ENCODE results near the gene HLA-DOA.

Gene HLA-DOA

DNA sequence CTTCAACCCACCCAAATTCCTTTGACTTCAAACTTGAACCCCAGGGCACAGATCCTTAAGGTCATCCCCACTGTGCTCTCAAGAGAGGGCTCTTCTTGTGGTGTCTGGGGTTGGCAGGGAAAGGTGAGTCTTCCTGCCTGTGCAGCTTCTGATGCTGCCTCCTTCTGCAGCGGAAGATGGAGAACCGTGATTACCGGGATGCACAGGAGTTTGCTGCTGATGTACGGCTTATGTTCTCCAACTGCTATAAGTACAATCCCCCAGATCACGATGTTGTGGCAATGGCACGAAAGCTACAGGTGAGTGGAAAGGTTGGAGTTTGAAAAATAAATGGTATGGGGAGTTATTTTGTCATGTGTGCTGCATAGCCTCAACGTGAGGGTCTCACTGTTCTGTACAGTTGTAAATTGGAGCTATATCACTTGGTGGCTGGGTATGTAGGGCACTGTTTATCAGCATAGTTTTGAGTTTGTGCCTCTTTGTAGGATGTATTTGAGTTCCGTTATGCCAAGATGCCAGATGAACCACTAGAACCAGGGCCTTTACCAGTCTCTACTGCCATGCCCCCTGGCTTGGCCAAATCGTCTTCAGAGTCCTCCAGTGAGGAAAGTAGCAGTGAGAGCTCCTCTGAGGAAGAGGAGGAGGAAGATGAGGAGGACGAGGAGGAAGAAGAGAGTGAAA lies 32.0 kb downstream of the HLA-DOA start:
- no peak for FAIRE-seq

DNA sequence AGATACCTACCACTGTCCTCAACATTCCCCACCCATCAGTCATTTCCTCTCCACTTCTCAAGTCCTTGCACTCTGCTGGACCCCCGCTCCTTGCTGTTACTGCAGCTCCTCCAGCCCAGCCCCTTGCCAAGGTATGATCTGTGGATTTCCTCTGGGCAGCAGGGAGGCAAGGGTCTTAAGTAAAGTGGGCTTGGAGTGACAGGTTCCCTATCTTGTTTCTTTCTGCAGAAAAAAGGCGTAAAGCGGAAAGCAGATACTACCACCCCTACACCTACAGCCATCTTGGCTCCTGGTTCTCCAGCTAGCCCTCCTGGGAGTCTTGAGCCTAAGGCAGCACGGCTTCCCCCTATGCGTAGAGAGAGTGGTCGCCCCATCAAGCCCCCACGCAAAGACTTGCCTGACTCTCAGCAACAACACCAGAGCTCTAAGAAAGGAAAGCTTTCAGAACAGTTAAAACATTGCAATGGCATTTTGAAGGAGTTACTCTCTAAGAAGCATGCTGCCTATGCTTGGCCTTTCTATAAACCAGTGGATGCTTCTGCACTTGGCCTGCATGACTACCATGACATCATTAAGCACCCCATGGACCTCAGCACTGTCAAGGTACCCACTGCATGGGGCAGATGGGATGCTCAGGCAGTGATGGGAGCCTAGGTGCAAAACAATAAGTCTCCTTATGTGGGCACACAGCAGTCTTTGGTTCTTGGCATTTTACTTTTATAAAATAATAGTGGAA lies 32.9 kb downstream of the HLA-DOA start:
- FAIRE-seq: no peak

DNA sequence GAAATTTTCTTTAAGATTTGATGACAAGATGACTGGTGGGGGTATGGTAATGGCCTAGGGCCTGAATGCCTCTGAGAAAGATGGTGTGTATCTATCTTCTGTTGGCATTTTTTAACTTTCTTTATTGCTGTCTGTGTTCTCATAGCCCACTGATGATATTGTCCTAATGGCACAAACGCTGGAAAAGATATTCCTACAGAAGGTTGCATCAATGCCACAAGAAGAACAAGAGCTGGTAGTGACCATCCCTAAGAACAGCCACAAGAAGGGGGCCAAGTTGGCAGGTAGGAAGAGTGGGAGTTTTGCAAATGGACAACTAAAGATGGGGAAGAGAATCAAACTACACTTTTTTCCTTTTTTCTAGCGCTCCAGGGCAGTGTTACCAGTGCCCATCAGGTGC lies 33.5 kb downstream of the HLA-DOA start:
- FAIRE-seq: no peak

DNA sequence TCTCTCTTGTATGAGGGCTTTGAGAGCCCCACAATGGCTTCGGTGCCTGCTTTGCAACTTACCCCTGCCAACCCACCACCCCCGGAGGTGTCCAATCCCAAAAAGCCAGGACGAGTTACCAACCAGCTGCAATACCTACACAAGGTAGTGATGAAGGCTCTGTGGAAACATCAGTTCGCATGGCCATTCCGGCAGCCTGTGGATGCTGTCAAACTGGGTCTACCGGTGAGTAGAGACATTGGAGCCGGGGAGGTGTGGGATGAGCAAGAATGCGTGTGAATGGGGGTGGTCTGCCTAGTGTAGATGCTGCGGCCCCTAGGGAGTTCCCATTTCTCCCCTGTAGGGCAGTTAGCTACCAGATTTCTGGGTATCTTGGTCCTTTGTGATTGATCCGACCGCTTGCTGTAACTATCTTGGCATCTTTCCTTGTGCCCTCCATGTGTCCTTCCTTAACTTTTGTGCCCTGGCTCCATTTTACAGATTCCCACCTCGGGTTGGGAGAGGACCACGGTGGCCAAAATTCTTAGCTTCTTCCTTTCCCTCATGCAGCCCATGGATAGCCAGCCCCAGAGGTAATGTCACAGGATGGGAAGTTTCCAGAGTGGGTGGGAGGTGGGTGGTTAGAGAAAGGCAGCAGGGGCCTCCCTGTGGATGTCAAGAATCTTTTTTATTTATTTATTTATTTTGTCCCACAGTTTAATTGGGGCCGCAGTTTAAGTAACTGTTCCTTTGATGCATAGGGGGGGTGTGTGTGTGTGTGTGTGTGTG lies 34.7 kb downstream of the HLA-DOA start:
- FAIRE-seq: no peak

DNA sequence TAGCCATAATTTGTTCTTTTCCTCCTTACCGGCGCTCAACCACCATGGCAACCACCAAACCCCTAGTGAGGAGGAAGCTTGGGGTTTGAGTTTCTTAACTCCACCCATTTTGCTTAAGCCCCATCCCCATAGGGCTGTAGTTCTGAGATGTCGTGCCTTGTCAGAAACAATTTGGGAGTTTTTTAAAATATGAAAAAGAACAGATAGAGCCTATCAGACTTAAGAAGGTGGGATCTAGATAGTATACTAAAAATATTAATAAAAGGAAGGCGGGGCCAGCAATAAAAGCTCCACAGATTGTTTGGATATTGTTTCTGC lies 35.4 kb downstream of the HLA-DOA start:
- FAIRE-seq: no peak

DNA sequence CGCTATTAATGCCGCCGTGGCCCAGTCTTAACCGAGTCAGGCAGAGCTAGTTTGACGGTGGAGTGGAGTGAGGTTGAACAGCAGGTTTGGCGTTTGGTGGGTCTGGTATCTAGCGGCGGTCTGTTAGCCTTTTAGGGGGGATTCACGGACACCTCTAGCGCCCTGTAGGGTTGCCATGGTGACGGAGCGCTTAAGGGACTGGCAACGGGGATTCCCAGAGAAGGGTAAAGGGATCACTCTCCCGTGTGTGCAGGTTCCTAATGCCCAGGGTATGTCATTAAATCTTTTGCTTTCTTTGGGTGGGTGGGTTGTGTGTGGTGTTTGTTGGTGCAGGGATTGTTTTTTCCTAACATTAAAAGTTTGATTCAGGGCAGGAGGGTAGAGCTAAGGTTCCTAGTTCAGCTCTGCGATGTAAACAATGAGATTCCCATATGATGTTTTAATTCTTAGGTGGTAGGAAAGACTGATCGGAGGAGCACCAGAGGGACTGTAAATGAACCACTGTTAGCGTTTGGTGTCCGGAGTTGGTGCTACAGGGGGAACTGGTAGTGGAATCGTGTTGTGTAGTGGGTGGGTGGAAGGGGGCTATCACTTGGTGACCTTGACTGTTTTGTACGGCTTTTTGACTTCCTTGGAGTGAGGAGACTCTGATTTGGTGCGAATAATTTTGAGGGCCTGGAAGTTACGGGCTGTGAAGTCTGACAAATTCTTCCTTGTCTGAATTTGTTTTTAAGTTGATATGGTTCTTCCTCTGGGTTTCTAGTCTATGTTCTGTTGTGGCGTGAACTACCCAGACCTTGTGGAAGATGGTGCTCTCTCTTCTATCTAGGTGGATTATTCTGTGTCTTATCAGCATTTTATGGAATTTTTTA lies 36.0 kb downstream of the HLA-DOA start:
- no peak for FAIRE-seq

DNA sequence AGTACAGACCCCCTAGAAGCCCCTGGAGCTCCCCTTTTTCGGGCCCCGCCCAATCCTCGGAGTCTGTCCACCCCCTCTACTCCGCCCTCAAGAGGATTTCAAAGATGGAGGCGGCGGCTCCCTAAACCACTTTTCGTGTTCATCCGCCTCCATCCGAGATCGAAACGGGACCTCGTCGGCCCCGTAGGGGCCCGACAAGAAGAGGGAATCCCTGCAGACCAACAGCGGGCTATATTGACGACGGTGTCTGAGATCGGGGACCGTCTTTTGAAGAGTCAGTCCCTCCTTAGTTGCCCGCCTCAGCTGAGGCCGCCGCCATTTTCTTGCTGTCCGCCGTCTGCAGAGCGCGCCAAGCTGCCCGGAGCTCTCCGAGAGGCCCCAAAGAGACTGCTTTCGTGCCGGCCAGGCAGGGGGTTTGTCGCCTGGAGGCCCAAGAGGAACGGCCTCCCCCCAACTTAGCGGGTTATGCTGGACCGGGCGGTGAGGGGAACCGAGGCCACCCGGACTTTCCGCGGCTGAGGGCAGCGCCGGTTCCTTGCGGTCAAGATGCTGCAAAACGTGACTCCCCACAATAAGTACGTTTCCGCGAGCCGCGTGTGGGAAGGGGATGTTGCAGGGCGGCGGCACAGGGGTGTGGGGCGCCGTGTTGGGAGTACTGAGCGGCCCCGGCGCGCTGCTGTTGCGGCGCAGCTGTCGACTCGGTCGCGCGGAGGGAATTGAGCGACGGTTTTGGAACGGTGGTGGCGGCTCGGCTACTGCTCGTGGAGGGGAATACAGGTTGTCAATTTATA lies 36.8 kb downstream of the HLA-DOA start:
- no peak for FAIRE-seq

DNA sequence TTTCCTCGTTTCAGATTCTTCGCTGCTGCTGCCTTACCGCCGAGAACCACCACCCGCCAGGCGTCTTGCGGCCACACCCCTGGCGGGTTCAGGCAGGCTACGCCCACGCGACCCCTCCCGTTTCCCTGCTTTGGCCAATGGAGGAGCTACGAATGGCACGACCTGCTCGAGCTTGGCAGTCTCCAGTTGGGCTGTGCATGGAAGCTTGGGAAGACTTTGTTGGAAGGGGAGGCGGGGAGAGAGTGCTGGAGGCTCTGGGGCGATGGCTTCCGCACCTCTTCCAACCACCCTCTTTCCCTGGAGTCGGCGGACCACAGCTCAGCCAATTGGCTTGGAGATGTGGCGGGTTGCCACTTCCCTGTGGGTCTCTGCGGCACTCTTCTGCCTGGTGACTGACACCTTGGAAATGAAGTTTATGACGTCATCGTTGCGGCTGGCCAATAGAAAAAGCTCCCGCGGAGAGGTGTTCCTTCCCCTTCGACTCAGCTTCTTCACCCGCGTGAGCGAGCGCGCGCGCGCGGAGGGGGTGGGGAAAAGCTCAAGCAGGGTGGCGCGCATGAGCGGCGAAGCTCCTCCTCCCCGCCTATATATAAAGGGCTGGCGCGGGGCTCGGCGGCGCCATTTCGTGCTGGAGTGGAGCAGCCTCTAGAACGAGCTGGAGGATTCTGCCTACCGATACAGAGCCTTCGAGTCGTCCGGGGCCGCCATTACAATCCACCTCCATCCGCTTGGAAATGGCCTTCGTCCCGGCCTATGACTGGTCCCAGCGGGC lies 37.6 kb downstream of the HLA-DOA start:
- FAIRE-seq: peak; percentile 77

DNA sequence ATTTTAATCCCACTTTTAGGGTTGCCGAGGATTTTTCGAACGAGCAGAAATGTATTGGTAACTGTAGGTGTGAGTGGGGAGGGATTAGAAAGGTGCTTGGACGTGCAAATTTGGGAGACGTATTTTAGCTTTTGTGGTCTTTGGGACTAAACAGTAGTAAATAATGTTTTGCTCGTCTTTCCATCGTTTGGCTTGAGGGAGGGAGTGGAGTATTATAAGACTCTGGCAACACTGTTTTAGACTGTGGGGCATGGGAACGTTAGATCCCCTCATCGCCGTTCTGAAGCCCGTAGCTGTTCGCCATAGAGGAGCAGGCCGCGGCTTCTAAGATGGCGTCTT lies 38.2 kb downstream of the HLA-DOA start:
- FAIRE-seq: no peak

DNA sequence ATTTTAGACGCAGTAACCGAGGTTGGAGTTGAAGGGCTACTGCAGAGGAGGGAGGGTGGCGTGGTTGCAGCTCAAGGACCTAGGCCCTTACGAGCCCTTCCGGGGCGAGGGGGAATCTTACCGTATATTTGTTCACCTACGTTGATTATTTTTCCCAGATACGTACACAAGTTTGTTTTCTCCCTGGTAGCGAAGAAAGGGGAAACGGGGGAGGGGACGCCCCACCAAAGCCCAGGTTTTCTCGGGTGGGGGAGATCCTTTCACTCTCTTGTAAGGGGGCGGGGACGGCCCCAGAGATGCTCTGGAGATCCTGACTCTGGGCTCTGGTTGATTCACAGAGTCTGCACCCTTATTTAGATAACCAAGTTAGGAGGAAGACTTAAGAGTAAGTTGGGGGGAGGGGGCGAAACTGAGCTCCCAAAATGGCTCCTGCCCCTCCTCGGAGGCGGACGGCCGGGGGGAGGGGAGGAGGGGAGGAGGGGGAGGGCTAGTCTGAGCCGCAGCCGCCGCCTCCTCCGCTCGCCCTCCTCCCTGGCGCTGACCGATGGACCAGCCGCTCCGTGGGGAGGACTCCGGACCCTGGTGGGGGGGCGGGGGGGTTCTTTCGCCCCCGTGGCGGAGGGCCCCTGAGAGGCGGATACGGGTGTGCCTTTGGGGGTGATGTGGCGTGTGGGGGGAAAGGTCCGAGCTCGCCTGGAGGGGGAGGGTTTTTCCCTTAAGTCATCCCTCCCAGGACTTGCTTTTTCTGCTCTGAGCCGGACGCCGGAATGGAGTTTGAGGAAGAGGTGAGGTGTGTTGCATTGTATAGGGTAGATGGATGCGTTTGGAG lies 38.8 kb downstream of the HLA-DOA start:
- FAIRE-seq: no peak

DNA sequence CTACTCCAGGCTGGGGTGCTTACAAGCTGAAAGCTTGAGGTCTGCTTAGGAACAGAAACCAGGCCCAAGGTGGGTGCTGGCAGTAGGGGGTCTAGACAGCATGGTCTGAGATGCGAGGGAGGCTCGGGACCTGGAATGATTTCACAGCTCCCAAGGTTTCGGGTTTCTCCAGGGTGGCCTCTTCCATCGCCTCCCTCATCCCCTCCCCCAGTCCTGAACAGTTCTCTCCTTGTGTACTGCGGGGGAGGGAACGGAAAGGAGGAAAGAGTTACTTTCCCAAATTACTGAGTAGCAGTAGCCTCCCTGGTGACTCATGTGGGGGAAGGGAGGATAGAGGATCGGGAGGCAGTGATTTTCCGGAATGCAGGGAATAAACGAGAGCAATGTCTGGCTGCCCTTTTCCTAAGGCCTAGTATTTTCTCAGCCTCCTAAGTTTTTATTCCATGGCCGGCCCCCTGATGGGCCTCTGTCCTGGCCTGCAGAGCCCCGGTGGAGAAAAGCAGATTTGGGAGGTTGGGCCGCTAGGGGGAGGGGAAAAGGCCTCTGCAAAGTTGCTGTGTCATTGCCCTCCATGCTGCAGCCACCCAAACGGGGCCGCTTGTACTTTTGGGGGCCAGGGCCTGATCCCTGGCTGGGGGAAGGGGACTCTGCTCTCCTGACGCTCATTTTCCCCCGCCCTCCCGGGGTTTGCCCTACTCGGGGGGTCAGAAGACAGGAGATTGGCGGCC lies 39.5 kb downstream of the HLA-DOA start:
- no peak for FAIRE-seq

DNA sequence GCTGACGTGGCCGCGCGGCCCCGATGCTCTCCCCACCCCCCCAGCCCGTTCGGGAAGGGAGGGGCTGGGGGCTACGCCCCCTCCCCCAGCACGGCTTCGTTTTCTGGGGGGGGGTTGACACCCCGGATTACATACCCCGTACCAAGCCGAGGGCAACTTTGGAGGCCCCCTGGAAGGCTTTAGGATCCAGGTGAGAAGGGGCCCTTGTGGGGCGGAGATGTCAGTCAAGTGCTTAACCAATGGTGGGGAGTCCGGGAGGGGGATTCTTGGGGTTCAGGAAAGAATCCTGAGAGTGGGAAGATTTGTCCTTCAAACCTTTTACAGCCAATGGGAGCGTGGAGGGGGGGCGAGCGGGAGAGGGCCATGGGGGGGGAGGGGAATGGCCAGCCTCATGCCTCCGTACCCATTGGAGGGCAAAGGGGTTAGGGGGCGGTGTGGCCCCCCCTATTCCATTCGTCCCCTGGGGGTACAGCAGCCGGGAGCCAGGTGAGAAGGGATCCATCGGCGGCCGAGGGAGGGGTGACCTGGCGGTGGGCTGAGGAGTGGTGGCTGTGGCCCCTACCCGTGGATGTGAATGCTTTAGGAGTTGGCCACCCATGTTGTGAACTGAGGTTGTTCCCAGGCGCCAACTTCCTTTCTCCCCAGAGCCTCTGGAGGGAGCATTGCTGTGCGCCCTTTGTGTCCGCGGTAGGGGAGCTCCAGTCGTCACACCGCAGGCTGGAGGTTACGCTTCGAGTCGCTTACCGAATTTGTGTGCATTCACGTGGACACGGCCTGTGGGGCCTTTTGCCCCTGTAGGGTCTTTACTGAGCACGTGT lies 40.3 kb downstream of the HLA-DOA start:
- FAIRE-seq: no peak

DNA sequence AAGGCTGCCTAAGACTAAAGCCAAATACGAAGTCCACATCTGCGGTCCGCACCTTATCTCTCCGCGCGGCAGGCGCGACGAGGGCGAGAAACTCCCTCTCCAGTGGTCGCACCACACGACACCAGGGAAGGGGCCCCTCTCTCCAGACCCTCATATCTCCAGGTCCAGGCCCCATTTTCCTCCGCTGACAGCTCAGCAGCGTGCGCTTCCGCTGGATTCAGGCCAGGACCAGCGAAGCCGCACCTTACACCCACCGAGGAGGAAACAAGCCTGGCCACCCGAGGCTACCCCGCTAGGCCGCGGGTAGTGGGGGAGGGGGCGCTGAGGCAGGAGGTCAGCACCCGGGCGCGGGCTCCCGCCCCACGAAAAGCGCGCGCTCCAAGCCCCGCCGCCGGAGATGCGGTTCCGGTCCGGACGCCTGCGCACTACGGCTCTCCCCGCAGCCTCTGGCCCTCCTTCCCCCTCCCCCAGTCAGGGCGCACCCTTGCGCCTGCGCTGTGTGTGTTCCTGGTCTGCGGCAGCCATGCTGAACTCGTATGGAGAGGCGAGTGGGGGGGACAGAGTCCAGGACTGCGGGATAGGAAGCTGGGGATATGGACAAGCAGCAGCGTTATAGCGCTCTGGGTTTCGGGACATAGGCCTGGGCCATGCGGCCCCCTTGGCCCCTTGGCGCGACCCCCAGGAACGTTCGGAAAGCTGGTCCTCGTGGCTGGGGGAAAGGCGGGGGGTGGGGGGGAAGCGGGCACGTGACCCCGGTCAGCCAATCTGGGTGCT lies 41.1 kb downstream of the HLA-DOA start, which contains the start of gene BRD2:
BRD2 (plus strand) TSS at position 502 of the 774 bp plus-strand sequence. CDS start 4,305 bp downstream, outside the sequence.
- no peak for FAIRE-seq

DNA sequence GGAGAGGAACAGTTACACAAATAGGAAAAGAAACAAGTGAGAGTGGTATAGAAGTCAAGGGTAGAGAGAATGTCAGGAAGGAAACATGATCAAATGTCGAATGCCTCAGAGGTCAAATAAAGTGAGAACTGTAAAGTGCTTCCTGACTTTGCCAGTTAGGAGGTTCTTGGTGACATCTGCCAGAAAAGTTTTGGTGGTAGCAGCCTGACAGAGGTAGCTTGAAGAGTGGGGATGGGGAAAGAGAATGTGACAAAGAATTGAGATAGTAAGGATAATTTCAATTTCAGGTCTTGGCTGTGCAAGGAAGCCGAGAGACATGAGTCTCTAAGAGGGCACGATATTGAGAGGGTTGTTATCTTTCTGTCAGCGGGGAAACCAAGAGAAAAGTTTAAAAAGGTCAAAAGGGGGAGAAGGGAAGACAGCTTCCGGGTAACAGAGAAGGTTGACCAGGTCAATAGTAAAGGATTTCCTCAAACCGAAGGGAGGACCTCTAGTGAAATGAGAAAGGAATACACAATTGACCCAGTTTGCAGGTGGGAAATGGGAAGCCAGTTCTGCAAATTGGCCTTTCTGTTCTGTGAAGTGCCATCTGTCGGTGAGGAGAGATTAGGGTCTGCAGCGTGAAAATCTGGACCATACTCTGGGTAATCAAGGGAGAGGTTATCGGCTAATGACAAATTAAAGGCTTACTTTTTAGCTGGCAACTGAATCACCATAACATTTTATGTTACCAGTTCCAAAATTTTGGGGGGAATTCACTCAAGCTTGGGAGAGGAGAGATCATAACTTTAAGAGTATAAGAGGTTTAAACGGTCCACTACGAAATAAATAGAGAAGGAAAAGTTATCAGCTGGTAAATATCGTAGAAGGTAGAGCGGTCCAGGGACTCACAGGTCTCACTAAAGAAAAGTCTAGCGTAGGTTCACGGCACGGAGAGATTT lies 42.0 kb downstream of the HLA-DOA start:
- FAIRE-seq: no peak

DNA sequence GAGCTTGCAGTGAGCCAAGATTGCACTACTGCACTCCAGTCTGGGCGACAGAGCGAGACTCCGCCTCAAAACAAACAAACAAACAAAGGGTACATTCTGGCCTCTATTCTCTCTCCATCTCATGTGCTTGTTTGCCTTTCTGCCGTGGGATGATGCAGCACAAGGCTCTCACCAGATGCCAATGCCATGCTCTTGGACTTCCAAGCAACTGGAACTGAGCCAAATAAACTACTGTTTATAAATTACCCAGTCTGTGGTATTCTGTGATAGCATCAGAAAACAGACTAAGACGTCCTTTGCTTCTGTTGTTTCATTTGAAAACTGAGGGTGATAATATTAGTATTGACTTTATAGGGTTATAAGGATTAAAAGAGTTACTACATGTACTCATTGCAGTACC lies 44.6 kb downstream of the HLA-DOA start:
- no peak for FAIRE-seq

DNA sequence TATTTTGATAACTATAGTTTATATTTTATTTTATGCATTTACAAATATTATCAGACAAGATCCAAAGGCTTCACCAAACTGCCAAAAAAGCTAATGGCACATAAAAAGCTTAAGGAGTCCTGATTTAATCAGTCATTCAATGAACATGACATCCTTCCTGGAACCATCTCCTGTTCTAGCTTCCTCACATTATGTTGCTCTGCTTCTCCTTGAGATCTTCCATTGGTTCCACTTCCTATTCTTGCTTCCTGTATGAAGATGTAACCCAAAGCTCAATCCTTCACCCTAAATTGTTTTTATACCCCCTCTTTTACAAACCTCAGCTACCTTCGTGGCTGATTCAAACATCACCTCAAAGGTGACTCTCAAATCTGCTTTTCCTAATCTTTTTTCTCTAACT lies 45.5 kb downstream of the HLA-DOA start:
- FAIRE-seq: no peak
